Endothelial cell (in vitro differentiated cells): ENCODE data around the gene TRPV2. TPM values are rescaled to one million over a fixed set of nuclear protein-coding genes. Genes with fewer than 3 reads are reported as not detected.
A peak's percentile ranks its signal among the peaks of the same experiment; 100 is the strongest.

Experiments
- DNase-seq: peaks from one replicate; pipeline ENCODE4 v3.0.0; 2021; ENCODE audit warnings: low spot score
- H3K27ac Mint-ChIP-seq: one replicate; pipeline ENCODE4 v1.8.0; 2021; ENCODE audit warnings: mixed read lengths, inconsistent platforms; ENCODE audit not compliant: unreplicated experiment
- H3K27me3 Mint-ChIP-seq: one replicate; pipeline ENCODE4 v1.8.0; 2021; ENCODE audit warnings: mild to moderate bottlenecking, moderate library complexity, mixed read lengths, inconsistent platforms; ENCODE audit not compliant: unreplicated experiment
- H3K36me3 Mint-ChIP-seq: one replicate; pipeline ENCODE4 v1.8.0; 2021; ENCODE audit warnings: mild to moderate bottlenecking, low read depth, mixed read lengths, inconsistent platforms; ENCODE audit not compliant: unreplicated experiment
- H3K4me1 Mint-ChIP-seq: one replicate; pipeline ENCODE4 v1.8.0; 2021; ENCODE audit warnings: mild to moderate bottlenecking, mixed read lengths, inconsistent platforms; ENCODE audit not compliant: unreplicated experiment
- H3K4me3 Mint-ChIP-seq: one replicate; pipeline ENCODE4 v1.8.0; 2021; ENCODE audit warnings: mild to moderate bottlenecking, mixed read lengths, inconsistent platforms; ENCODE audit not compliant: unreplicated experiment
- H3K9me3 Mint-ChIP-seq: one replicate; pipeline ENCODE4 v1.8.0; 2021; ENCODE audit warnings: mixed read lengths, inconsistent platforms; ENCODE audit not compliant: unreplicated experiment
- total RNA-seq: library from RNA; stranded (reverse); fragmentation: NEBNext Ultra II Directional; extraction: Animal tissue kit (Norgen Biotek cat#: 25700); gene quantifications from one replicate; pipeline ENCODE4 v1.2.1, GENCODE V29; 2021; ENCODE audit not compliant: unreplicated experiment
- TF ChIP-seq, protein P1 (sequence below): fragments of 200-600 bp; sonication (generic); IDR thresholded peaks from one replicate; pipeline ENCODE4 v1.5.0; 2021; ENCODE audit warnings: antibody characterized with exemption; ENCODE audit not compliant: unreplicated experiment

TRPV2 gene
- total RNA-seq, 1 donor from 2014 or later = 4.8 TPM

GRCh38 chr17:16453493-16453851 is 38.1 kb downstream of the TRPV2 start:
- no peaks in the 10 kb centered on the region for H3K9me3 Mint-ChIP-seq
- no peak for DNase-seq
- no peak overlapping the region for H3K27ac Mint-ChIP-seq
- peaks cover 11% of the 10 kb centered on the region for H3K27me3 Mint-ChIP-seq
- H3K36me3 Mint-ChIP-seq = peaks cover 1% of the 10 kb centered on the region
- H3K4me1 Mint-ChIP-seq = peaks cover 4% of the 10 kb centered on the region
- no peak overlapping the region for H3K4me3 Mint-ChIP-seq
- TF ChIP-seq, protein P1, sequence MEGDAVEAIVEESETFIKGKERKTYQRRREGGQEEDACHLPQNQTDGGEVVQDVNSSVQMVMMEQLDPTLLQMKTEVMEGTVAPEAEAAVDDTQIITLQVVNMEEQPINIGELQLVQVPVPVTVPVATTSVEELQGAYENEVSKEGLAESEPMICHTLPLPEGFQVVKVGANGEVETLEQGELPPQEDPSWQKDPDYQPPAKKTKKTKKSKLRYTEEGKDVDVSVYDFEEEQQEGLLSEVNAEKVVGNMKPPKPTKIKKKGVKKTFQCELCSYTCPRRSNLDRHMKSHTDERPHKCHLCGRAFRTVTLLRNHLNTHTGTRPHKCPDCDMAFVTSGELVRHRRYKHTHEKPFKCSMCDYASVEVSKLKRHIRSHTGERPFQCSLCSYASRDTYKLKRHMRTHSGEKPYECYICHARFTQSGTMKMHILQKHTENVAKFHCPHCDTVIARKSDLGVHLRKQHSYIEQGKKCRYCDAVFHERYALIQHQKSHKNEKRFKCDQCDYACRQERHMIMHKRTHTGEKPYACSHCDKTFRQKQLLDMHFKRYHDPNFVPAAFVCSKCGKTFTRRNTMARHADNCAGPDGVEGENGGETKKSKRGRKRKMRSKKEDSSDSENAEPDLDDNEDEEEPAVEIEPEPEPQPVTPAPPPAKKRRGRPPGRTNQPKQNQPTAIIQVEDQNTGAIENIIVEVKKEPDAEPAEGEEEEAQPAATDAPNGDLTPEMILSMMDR = no peak

GRCh38 chr17:16455997-16456741 is 40.8 kb downstream of the TRPV2 start:
- H3K4me3 Mint-ChIP-seq = no peak overlapping the region
- no peaks in the 10 kb centered on the region for H3K9me3 Mint-ChIP-seq
- no peaks in the 10 kb centered on the region for H3K36me3 Mint-ChIP-seq
- TF ChIP-seq, protein P1 = no peak
- H3K4me1 Mint-ChIP-seq = peaks cover 26% of the 10 kb centered on the region
- H3K27me3 Mint-ChIP-seq = peaks cover 9% of the 10 kb centered on the region
- H3K27ac Mint-ChIP-seq = no peak overlapping the region
- DNase-seq = no peak

DNA sequence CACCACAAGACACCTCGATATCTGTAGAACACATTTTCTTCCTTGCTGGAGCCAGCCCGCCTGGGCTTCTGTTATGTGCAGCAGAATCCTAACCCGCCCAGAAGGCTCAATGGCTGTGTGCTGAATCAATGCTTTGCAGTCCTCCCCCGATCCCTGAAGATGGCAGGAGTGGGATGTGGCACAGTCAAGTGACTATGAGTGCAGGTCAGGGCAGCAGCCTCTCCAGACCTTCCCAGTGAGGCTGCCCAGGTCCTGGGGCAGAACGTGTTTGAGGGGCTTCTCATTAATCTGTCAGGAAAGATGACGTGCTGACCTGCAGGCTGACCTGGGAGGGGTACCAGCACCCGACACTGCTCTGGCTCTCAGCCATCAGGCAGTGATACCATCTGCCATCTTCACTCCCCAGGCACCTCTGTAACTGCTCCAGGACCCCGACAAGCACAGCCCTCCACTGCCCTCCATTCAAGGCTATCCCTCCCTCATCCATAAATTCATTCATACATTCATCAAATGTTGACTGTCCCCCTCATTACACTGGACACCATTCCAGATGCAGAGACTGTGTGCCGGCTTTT is 41.5 kb downstream of the TRPV2 start:
- Mint-ChIP-seq H3K4me3 (no peak overlapping the region), H3K9me3 (no peaks in the 10 kb centered on the region), H3K27ac (no peak overlapping the region), H3K27me3 (peaks cover 9% of the 10 kb centered on the region), H3K4me1 (peaks cover 26% of the 10 kb centered on the region), H3K36me3 (no peaks in the 10 kb centered on the region)
- DNase-seq = no peak
- TF ChIP-seq, protein P1 = no peak

- H3K27ac Mint-ChIP-seq = peak overlapping the region; percentile 33
Measured at GRCh38 chr17:16459271-16459670, 43.9 kb downstream of the TRPV2 start.

More at GRCh38 chr17:16459271-16459670, 43.9 kb downstream of the TRPV2 start:
- DNase-seq = no peak
- peaks cover 22% of the 10 kb centered on the region for H3K4me1 Mint-ChIP-seq
- TF ChIP-seq, protein P1 = no peak
- H3K9me3 Mint-ChIP-seq = no peaks in the 10 kb centered on the region
- no peak overlapping the region for H3K4me3 Mint-ChIP-seq
- no peaks in the 10 kb centered on the region for H3K36me3 Mint-ChIP-seq
- peaks cover 9% of the 10 kb centered on the region for H3K27me3 Mint-ChIP-seq
